Left renal cortex interstitium (tissue), 4 donors: ENCODE measurements around the gene AGPAT2. TPM values are rescaled to one million over a fixed set of nuclear protein-coding genes. Genes with fewer than 3 reads are reported as not detected.
"Not testable (repeated sequence)": the region's sequence is repeated elsewhere in the genome, so short reads cannot be mapped to it uniquely, and the experiment has no call there.

ENCODE experiments used
- DNase-seq, 4 donors: peaks; one replicate each; pipeline ENCODE4 v3.0.0-alpha.2; 2013; ENCODE audit warnings: low read depth in 4 of 4, low spot score in 2 of 4, missing footprints in 1 of 4
- polyA plus RNA-seq, 4 donors: library from polyadenylated mRNA; unstranded; fragments of 120-200 nt; gene quantifications; one replicate each; pipeline ENCODE4 v1.2.1, GENCODE V29; 2013; ENCODE audit not compliant: insufficient read length in 4 of 4

AGPAT2 gene
- polyA plus RNA-seq, 4 donors = 39.4 to 61.8 (median 52.5) TPM

DNA sequence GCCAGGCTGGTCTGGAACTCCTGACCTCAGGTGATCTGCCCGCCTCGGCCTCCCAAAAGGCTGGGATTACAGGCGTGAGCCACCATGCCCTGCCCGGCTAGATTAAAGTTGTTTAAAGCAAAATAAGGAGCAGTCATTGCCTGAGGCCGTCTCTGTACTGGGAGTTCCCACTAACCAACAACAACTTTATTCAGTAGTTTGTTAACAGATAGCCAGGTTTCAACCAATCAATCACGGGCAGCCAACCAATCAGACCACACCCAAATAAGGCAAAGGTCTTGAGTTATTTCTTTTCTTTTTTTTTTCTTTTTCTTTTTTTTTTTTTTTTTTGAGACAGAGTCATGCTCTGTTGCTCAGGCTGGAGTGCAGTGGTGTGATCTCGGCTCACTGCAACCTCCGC is 17.5 kb upstream of the AGPAT2 start:
- not testable (repeated sequence) for DNase-seq

- DNase-seq = no peak
Measured at GRCh38 chr9:136703276-136703860, 16.1 kb upstream of the AGPAT2 start.

DNA sequence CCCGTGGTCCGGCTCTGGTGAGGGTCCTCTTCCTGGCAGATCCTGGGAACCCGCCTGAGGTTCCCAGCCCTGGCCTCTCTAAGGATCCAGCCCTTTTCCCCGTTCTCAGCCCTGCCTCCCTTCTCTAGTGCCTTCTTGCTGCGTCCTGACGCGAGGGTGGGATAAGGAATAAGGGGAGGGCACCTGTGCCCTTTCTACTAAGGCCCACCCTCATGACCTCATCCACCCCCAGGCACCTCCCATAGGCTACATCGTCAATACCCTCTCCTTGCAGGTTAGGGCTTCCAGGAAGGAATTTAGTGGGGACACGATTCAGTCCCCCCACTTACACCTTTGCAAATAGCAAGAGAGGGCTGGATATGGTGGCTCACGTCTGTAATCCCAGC is 14.4 kb upstream of the AGPAT2 start:
- DNase-seq = no peak

GRCh38 chr9:136700959-136701667 is 13.9 kb upstream of the AGPAT2 start:
- no peak for DNase-seq

DNA sequence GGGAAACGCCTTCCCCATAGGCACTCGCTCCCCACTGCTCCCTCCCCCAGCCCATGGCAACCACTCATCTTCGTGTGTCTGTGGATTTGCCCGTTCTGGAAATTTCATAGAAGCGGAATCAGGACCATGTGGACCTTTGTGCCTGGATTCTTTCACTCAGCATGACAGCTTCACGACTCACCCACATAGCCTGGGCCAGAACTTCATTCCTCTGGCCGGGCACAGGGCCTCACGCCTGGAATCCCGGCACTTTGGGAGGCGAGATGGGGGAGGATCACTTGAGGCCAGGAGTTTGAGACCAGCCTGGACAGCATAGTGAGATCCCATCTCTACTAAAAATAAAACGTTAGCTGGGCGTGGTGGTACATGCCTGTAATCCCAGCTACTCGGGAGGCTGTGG is 13.0 kb upstream of the AGPAT2 start:
- DNase-seq = no peak

DNA sequence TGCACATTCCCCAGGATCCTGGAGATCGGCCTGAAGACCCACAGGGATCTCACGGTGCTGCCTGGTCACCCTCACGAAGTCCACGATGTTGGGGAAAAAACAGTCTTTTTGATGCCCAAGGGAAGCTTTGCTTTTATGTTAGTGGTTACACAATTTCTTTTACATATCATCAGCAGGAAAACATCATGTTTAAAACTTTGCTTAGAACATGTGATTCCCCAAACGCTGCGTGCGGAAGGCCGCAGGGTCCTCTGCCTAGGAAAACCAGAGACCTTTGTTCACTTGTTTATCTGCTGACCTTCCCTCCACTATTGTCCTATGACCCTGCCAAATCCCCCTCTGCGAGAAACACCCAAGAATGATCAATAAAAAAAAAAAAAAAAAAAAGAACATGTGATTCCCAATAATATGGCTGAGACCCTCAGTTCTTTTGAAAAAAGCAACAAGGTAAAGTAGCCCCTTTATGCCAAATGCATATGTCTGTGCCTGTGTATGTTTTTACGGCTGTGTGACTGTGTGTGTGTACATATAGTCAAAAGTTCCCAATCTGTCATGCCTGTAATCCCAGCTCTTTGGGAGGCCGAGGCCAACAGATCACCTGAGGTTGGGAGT is 11.5 kb upstream of the AGPAT2 start:
- no peak for DNase-seq

- no peak for DNase-seq
Measured at GRCh38 chr9:136697821-136698526, 10.7 kb upstream of the AGPAT2 start.

DNA sequence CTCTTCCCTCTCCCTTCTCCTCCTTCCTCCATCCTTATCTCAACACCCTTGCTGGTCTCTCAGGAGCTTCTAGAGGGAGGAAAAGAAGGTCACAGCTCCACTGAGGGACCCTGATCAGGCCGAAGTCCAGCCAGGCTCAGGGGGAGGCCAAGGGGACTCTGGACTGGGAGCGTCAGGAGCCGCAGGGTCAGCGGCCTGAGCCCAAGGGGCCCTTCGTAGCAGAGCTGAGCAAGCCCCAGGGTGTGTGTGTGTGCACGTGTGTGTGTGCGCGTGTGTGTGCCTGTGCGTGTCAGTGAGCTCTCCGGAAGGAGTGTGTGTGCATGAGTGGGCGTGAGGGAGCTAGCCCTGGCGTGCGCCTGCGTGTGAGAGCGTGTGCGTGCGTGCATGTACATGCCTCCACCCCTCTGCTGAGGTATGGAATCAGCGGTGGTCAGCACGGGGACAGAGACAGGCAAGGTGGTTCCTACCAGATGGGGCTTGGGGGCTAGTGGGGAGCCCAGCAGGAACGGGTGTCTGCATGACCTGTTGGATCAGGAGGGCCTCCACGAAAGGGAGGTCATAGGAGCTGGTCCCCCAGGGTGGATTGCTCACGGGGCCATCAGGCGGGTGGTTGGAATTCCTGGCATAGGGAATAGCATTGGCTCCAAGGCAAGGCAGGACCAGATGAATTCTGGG is 10.0 kb upstream of the AGPAT2 start:
- no peak for DNase-seq

DNA sequence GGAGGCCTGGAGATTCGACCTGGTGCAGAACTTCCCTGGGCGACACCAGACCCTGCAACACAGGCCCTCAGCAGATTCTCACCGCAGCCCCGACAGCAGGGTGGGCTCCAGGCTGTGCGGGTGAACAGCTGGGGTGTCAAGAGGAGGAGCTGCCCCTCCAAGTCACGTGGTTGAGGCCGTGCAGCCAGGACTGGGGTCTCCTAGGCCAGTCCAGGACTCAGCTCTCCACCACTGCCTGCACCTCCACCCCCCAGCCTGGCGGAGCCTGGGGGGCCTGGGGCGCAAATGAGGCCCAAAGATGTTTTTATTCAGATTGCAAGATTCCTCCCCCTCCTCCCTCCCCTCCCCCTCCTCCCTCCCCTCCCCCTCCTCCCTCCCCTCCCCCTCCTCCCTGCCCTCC is 9.2 kb upstream of the AGPAT2 start:
- no peak for DNase-seq

GRCh38 chr9:136695955-136696354 is 8.7 kb upstream of the AGPAT2 start:
- no peak for DNase-seq

DNA sequence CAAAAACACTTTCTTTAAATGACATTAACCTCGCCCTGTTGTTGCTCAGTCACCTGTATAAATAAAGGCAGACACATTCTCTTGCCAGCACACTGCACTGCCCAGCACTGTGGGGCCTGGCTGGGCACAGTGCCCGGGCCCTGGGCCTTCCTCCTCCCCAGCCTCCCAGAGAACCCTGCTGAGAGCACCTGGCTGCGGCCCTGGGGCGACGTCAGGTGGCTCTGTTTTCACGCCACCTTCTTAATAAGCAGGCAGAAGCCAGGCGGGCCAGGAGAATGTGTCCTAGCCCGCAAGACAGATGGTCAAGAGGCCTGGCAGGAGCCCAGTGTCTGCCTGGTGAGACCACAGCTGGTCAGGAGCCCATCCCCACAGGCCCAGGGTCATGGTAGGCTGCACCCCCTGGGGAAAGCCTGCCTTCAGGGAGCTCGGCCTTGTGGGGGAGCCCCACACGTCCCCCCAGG is 8.2 kb upstream of the AGPAT2 start:
- DNase-seq = no peak

- no peak for DNase-seq
Measured at GRCh38 chr9:136694872-136695247, 7.6 kb upstream of the AGPAT2 start.

- DNase-seq = no peak
Measured at GRCh38 chr9:136694163-136694871, 7.1 kb upstream of the AGPAT2 start.

- no peak for DNase-seq
Measured at GRCh38 chr9:136693490-136694162, 6.4 kb upstream of the AGPAT2 start.

DNA sequence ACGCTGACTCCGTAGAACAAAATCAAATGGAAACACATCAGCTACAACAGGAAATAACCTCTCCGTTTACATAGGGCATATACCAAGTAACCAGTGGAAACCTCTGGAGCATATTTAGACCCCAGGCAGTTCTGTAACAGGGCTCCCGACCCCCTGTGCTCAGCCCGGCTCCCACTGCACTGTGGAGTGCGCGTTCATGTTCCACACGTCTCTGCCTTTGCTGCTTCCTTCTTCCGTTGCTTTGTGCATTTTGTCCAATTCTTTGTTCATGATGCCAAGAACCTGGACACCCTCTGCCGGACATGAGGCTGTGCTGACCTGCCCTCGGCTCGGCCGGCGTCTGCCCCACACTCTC is 5.9 kb upstream of the AGPAT2 start:
- DNase-seq = no peak

GRCh38 chr9:136692185-136693134 is 5.2 kb upstream of the AGPAT2 start:
- DNase-seq = no peak

DNA sequence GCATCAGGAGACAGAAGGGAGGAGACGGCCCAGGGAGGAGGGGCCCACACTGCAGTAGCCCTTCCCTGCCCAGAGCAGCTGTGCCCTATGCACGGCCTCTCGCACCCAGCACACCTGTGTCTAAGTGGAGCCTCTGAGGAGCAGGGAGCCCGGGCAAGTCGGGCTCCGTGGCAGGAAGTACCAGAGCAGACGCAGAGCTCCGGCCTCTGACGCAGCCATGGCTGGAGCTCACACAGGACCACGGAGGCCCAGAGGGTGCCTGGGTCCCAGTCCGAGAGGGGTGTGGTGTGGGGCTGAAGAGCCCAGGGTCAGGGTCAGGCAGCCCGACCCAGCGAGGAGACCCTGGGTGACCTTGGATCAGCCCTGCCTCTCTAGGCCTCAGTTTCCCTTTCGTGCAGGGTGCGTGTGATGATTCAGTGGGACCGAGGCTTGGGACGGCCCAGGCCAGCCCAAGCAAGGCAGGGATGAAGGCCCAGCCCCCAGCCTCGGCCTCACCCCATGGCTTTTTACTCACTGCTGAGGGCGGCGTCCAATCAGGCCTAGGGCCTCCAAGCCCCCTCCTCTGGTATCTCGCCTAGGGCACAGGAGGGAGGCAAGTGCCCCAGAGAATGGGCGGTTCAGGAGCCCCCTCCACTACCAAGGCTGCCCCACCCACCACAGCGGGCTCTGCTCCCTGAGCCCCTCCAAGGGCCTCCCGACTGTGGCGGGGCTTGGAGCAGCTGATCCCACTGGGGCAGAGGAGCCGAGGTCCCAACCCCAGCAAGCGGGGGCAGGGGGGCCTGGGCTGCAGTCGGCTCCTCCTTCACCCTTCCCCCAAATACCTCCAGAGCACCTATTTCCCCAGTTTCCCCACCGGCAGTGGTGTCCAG is 4.3 kb upstream of the AGPAT2 start:
- DNase-seq = no peak

GRCh38 chr9:136690806-136691261 is 3.6 kb upstream of the AGPAT2 start:
- no peak for DNase-seq
